ENCODE measurements around the gene GPNMB. TPM values are rescaled to one million over a fixed set of nuclear protein-coding genes. Genes with fewer than 3 reads are reported as not detected.
"Not testable (repeated sequence)": the region's sequence is repeated elsewhere in the genome, so short reads cannot be mapped to it uniquely, and the experiment has no call there.

Gene GPNMB
- total RNA-seq (2014; rRNA removed; shearing (Covaris generic); ENCODE audit: low replicate concordance), result 6.3 and 11.8 TPM in 2 replicates

GRCh38 chr7:23246555-23246954 lies at the start of gene GPNMB:
GPNMB (plus strand) TSS chr7:23246775; CDS start chr7:23246858, 83 bp downstream.
- Histone ChIP-seq H3K9ac (ENCODE audit: low read length) (no peak within 1 kb of the TSS), H3K4me1 (ENCODE audit: low read length) (no peaks in the 10 kb centered on the region), H3K4me3 (ENCODE audit: low read length) (no peak within 1 kb of the TSS), H3K27ac (ENCODE audit: low read length) (no peak within 1 kb of the TSS), H3K4me2 (ENCODE audit: low read depth, low read length, poor library complexity, severe bottlenecking) (no peak within 1 kb of the TSS), H3K27me3 (ENCODE audit: low read length) (peaks cover 5% of the 10 kb centered on the region; the same call in 1 of the 2 replicates), H3K9me2 (replicated peaks; ENCODE audit: insufficient read depth, low read length) (no peaks in the 10 kb centered on the region), H2AFZ (ENCODE audit: low read length) (no peak within 1 kb of the TSS), H3K79me2 (ENCODE audit: low read length) (no peaks in the 10 kb centered on the region), H3K9me3 (ENCODE audit: low read length) (no peaks in the 10 kb centered on the region), H4K20me1 (ENCODE audit: insufficient read depth, low read depth, low read length) (no peaks in the 10 kb centered on the region), H3K36me3 (ENCODE audit: insufficient read depth, low read length) (no peaks in the 10 kb centered on the region)
- no peak for DNase-seq

- DNase-seq; H3K79me2 ChIP-seq (ENCODE audit: low read length); H4K20me1 ChIP-seq (ENCODE audit: insufficient read depth, low read depth, low read length): not testable (repeated sequence)
These were observed 48.8 kb upstream of the GPNMB start for GRCh38 chr7:23197745-23198144.

DNA sequence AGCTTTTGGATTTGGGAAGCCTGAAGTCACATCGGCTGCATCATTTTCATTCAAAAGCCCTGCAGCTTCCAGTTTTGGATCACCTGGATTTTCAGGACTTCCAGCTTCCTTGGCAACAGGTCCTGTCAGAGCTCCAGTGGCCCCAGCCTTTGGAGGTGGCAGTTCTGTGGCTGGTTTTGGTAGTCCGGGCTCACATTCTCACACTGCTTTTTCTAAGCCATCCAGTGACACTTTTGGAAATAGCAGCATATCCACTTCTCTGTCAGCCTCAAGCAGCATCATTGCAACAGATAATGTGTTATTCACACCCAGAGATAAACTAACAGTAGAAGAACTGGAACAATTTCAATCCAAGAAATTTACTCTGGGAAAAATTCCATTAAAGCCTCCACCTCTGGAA lies 46.2 kb upstream of the GPNMB start:
- H4K20me1 ChIP-seq (ENCODE audit: insufficient read depth, low read depth, low read length), result no peaks in the 10 kb centered on the region
- H3K4me1 ChIP-seq (ENCODE audit: low read length), result no peaks in the 10 kb centered on the region
- no peaks in the 10 kb centered on the region for H3K27me3 ChIP-seq (ENCODE audit: low read length)
- H3K9me2 ChIP-seq (replicated peaks; ENCODE audit: insufficient read depth, low read length), result no peaks in the 10 kb centered on the region
- H2AFZ ChIP-seq (ENCODE audit: low read length), result no peak overlapping the region
- no peak overlapping the region for H3K4me3 ChIP-seq (ENCODE audit: low read length)
- H3K9ac ChIP-seq (ENCODE audit: low read length), result no peak overlapping the region
- no peak overlapping the region for H3K4me2 ChIP-seq (ENCODE audit: low read depth, low read length, poor library complexity, severe bottlenecking)
- no peak for DNase-seq
- H3K9me3 ChIP-seq (ENCODE audit: low read length), result no peaks in the 10 kb centered on the region
- H3K79me2 ChIP-seq (ENCODE audit: low read length), result peaks cover 3% of the 10 kb centered on the region; the same call in 1 of the 2 replicates
- H3K36me3 ChIP-seq (ENCODE audit: insufficient read depth, low read length), result peaks cover 46% of the 10 kb centered on the region
- no peak overlapping the region for H3K27ac ChIP-seq (ENCODE audit: low read length)

More at GRCh38 chr7:23197745-23198144, 48.8 kb upstream of the GPNMB start:
- not testable (repeated sequence) for H3K9ac ChIP-seq (ENCODE audit: low read length); H3K9me3 ChIP-seq (ENCODE audit: low read length); H3K4me2 ChIP-seq (ENCODE audit: low read depth, low read length, poor library complexity, severe bottlenecking); H3K27ac ChIP-seq (ENCODE audit: low read length); H3K9me2 ChIP-seq (replicated peaks; ENCODE audit: insufficient read depth, low read length); H2AFZ ChIP-seq (ENCODE audit: low read length); H3K27me3 ChIP-seq (ENCODE audit: low read length); H3K4me1 ChIP-seq (ENCODE audit: low read length); H3K4me3 ChIP-seq (ENCODE audit: low read length)
- peaks cover 54% of the 10 kb centered on the region for H3K36me3 ChIP-seq (ENCODE audit: insufficient read depth, low read length)

- Histone ChIP-seq H3K27ac (ENCODE audit: low read length) (no peak overlapping the region), H3K36me3 (ENCODE audit: insufficient read depth, low read length) (peaks cover 23% of the 10 kb centered on the region), H3K4me2 (ENCODE audit: low read depth, low read length, poor library complexity, severe bottlenecking) (no peak overlapping the region), H3K9me3 (ENCODE audit: low read length) (no peaks in the 10 kb centered on the region), H3K9me2 (replicated peaks; ENCODE audit: insufficient read depth, low read length) (no peaks in the 10 kb centered on the region), H3K4me3 (ENCODE audit: low read length) (no peak overlapping the region), H3K9ac (ENCODE audit: low read length) (no peak overlapping the region), H3K4me1 (ENCODE audit: low read length) (no peaks in the 10 kb centered on the region), H3K79me2 (ENCODE audit: low read length) (no peaks in the 10 kb centered on the region), H4K20me1 (ENCODE audit: insufficient read depth, low read depth, low read length) (no peaks in the 10 kb centered on the region), H3K27me3 (ENCODE audit: low read length) (no peaks in the 10 kb centered on the region), H2AFZ (ENCODE audit: low read length) (no peak overlapping the region)
- no peak for DNase-seq
These were observed 42.3 kb upstream of the GPNMB start for GRCh38 chr7:23204241-23204640.

DNA sequence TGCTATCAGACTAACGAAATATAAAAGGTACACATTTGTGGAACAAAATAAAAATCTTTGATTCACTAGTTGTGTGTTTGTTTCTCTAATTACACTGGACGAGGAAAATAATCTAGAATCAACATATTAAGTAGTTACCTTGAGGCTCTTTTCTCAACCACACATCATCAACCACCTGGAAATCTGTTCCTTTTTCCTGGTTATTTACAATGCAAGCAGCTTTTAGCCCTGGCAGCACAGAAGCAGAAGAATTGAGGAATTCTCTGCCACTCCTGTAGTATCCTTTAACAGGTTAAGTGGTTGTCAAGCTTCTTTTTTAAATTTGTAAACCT lies 41.0 kb upstream of the GPNMB start:
- Histone ChIP-seq H3K36me3 (ENCODE audit: insufficient read depth, low read length) (peaks cover 11% of the 10 kb centered on the region; the same call in 1 of the 2 replicates), H3K4me1 (ENCODE audit: low read length) (no peaks in the 10 kb centered on the region), H3K27ac (ENCODE audit: low read length) (no peak overlapping the region), H3K4me2 (ENCODE audit: low read depth, low read length, poor library complexity, severe bottlenecking) (no peak overlapping the region), H3K9me3 (ENCODE audit: low read length) (no peaks in the 10 kb centered on the region), H2AFZ (ENCODE audit: low read length) (no peak overlapping the region), H3K4me3 (ENCODE audit: low read length) (no peak overlapping the region), H3K9ac (ENCODE audit: low read length) (no peak overlapping the region), H3K9me2 (replicated peaks; ENCODE audit: insufficient read depth, low read length) (no peaks in the 10 kb centered on the region), H3K27me3 (ENCODE audit: low read length) (no peaks in the 10 kb centered on the region), H3K79me2 (ENCODE audit: low read length) (no peaks in the 10 kb centered on the region), H4K20me1 (ENCODE audit: insufficient read depth, low read depth, low read length) (no peaks in the 10 kb centered on the region)
- no peak for DNase-seq

- Histone ChIP-seq H4K20me1 (ENCODE audit: insufficient read depth, low read depth, low read length) (no peaks in the 10 kb centered on the region), H3K4me1 (ENCODE audit: low read length) (no peaks in the 10 kb centered on the region), H3K27me3 (ENCODE audit: low read length) (no peaks in the 10 kb centered on the region), H2AFZ (ENCODE audit: low read length) (no peak overlapping the region), H3K9ac (ENCODE audit: low read length) (no peak overlapping the region), H3K36me3 (ENCODE audit: insufficient read depth, low read length) (peaks cover 6% of the 10 kb centered on the region; the same call in 1 of the 2 replicates), H3K79me2 (ENCODE audit: low read length) (no peaks in the 10 kb centered on the region), H3K9me2 (replicated peaks; ENCODE audit: insufficient read depth, low read length) (no peaks in the 10 kb centered on the region), H3K4me3 (ENCODE audit: low read length) (no peak overlapping the region), H3K27ac (ENCODE audit: low read length) (no peak overlapping the region), H3K9me3 (ENCODE audit: low read length) (no peaks in the 10 kb centered on the region), H3K4me2 (ENCODE audit: low read depth, low read length, poor library complexity, severe bottlenecking) (no peak overlapping the region)
- no peak for DNase-seq
These were observed 40.4 kb upstream of the GPNMB start for GRCh38 chr7:23205909-23206767.

- H3K9me3 ChIP-seq (ENCODE audit: low read length), result no peaks in the 10 kb centered on the region
- DNase-seq, result no peak
- H3K27ac ChIP-seq (ENCODE audit: low read length), result no peak overlapping the region
- H3K9ac ChIP-seq (ENCODE audit: low read length), result no peak overlapping the region
- no peaks in the 10 kb centered on the region for H3K9me2 ChIP-seq (replicated peaks; ENCODE audit: insufficient read depth, low read length)
- no peaks in the 10 kb centered on the region for H3K79me2 ChIP-seq (ENCODE audit: low read length)
- no peak overlapping the region for H3K4me3 ChIP-seq (ENCODE audit: low read length)
- no peak overlapping the region for H2AFZ ChIP-seq (ENCODE audit: low read length)
- H3K4me1 ChIP-seq (ENCODE audit: low read length), result no peaks in the 10 kb centered on the region
- no peak overlapping the region for H3K4me2 ChIP-seq (ENCODE audit: low read depth, low read length, poor library complexity, severe bottlenecking)
- no peaks in the 10 kb centered on the region for H4K20me1 ChIP-seq (ENCODE audit: insufficient read depth, low read depth, low read length)
- H3K36me3 ChIP-seq (ENCODE audit: insufficient read depth, low read length), result no peaks in the 10 kb centered on the region
- H3K27me3 ChIP-seq (ENCODE audit: low read length), result no peaks in the 10 kb centered on the region
These were observed 39.6 kb upstream of the GPNMB start for GRCh38 chr7:23207021-23207420.

DNA sequence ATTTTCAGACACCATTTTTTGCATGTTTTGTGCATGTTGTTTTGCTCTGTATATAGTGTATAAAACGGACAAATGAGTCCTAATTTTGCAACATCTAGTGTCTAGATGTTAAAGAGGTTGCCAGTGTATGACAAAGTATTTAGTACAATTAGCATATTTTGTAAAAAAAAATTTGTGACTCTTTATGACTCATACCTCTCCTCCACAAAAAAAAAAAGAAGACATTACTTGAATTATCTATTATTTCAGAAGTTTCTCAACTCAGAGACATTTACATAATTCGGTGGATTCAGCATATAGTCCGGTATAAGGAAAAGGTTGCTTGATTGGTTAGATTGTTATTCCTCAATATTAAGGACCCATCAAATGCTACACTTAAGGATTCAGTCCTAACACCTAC lies 38.7 kb upstream of the GPNMB start:
- H3K4me2 ChIP-seq (ENCODE audit: low read depth, low read length, poor library complexity, severe bottlenecking), result no peak overlapping the region
- no peak overlapping the region for H3K9ac ChIP-seq (ENCODE audit: low read length)
- no peaks in the 10 kb centered on the region for H3K27me3 ChIP-seq (ENCODE audit: low read length)
- no peaks in the 10 kb centered on the region for H3K4me1 ChIP-seq (ENCODE audit: low read length)
- H3K36me3 ChIP-seq (ENCODE audit: insufficient read depth, low read length), result no peaks in the 10 kb centered on the region
- no peaks in the 10 kb centered on the region for H3K79me2 ChIP-seq (ENCODE audit: low read length)
- H3K4me3 ChIP-seq (ENCODE audit: low read length), result no peak overlapping the region
- no peak overlapping the region for H3K27ac ChIP-seq (ENCODE audit: low read length)
- H3K9me3 ChIP-seq (ENCODE audit: low read length), result no peaks in the 10 kb centered on the region
- no peak for DNase-seq
- no peaks in the 10 kb centered on the region for H4K20me1 ChIP-seq (ENCODE audit: insufficient read depth, low read depth, low read length)
- H2AFZ ChIP-seq (ENCODE audit: low read length), result no peak overlapping the region
- no peaks in the 10 kb centered on the region for H3K9me2 ChIP-seq (replicated peaks; ENCODE audit: insufficient read depth, low read length)
